T47D (cell line): ENCODE data around the gene CHCHD3.
"Not testable (repeated sequence)": the region's sequence is repeated elsewhere in the genome, so short reads cannot be mapped to it uniquely, and the experiment has no call there.

Source experiments
- DNase-seq, 2 experiments: peaks; one replicate each; pipeline versions ENCODE4 v3.0.0 to v3.0.0-alpha.2; 2011 to 2012; ENCODE audit warnings: low read depth in 1 of 2, low spot score in 1 of 2
- JUND ChIP-seq: IDR thresholded peaks from 2 replicates; pipeline ENCODE4 v1.6.1; 2012; ENCODE audit warnings: low read depth
- in situ Hi-C: cut with HindIII; loops from 2 replicates; pipeline ENCODE4 v1.10.0; 2016; ENCODE audit warnings: low sequenced_read_pairs, low pct_unique_long_range_greater_than_20kb

The CHCHD3 gene

DNA sequence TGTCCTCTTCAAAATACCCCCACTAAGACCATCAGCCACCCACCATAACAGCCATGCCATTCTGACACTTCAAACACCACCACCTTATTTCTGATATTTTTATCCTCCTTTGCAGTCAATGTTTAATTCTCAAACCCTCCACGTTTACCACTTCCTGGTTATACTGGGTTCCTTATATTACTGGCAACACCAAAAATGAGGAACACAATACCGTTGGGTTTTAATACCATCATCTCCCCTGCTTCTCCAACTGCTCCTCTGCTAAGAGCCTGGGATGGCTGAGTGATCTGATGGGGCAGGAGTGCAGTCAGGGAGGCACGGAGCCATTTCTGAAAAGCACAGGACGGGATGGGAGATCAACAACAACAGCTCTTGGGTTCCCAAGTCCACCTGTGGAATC, 140.5 kb downstream of the CHCHD3 start:
- DNase-seq: no peak
- in situ Hi-C loops: no loop called here

GRCh38 chr7:132940084-132940483, 141.8 kb downstream of the CHCHD3 start:
- TF ChIP-seq JUND: no peak
- in situ Hi-C loops: no loop called here
- DNase-seq: no peak

More for the DNA sequence above, 140.5 kb downstream of the CHCHD3 start:
- no peak for TF ChIP-seq JUND

DNA sequence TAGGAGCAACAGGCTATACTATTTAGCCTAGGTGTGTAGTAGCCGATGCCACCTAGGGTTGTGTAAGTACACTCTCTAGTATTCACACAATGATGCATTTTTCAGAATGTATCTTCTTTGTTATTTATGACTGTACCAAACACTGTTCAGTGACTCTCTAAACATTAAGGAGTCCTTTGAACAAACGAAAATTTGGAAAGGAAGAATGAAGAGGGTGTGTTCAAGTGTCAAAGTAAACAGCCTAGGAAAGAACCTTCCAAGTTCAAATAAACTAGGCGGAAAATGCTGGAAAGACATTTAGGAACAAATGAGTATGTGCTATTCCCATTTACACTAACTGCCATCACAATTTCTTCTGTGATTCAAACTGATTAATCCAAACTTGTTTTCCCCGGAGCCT, 142.4 kb downstream of the CHCHD3 start:
- TF ChIP-seq JUND: no peak
- in situ Hi-C loops: no loop called here
- DNase-seq: no peak

- TF ChIP-seq JUND: no peak
- in situ Hi-C loops: no loop called here
- DNase-seq: no peak
Observed at GRCh38 chr7:132937286-132937685, 144.6 kb downstream of the CHCHD3 start.

- DNase-seq: no peak
- no peak for TF ChIP-seq JUND
- in situ Hi-C loops: no loop called here
Observed at GRCh38 chr7:132935608-132936007, 146.3 kb downstream of the CHCHD3 start.

GRCh38 chr7:132934017-132934416, 147.9 kb downstream of the CHCHD3 start:
- TF ChIP-seq JUND: no peak
- DNase-seq: no peak
- in situ Hi-C loops: no loop called here

DNA sequence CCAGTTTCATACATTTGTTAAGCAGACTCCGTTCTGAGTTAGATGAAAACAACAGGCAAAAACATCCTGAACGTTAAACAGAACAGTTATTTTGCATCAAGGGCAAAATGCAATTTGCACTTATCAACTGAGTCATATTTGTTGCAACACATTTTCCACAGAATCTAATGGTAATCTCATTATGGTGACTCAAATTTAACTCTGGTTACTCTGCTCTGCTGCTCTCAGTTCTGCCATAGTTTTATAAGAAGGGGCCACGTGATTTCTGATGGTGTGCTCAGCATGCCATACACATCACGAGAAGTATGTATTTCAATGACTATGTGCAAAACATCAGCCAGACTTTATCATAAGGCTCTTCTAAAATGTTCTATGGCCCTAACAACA, 148.8 kb downstream of the CHCHD3 start:
- in situ Hi-C loops: no loop called here
- no peak for DNase-seq

GRCh38 chr7:132932296-132933071, 149.4 kb downstream of the CHCHD3 start:
- in situ Hi-C loops: no loop called here
- no peak for TF ChIP-seq JUND
- no peak for DNase-seq

More for the DNA sequence above, 148.8 kb downstream of the CHCHD3 start:
- no peak for TF ChIP-seq JUND

- peak; percentile 2 to 60 for DNase-seq
- in situ Hi-C loops: no loop called here
- TF ChIP-seq JUND: no peak
Observed at GRCh38 chr7:132930881-132931280, 151.0 kb downstream of the CHCHD3 start.

DNA sequence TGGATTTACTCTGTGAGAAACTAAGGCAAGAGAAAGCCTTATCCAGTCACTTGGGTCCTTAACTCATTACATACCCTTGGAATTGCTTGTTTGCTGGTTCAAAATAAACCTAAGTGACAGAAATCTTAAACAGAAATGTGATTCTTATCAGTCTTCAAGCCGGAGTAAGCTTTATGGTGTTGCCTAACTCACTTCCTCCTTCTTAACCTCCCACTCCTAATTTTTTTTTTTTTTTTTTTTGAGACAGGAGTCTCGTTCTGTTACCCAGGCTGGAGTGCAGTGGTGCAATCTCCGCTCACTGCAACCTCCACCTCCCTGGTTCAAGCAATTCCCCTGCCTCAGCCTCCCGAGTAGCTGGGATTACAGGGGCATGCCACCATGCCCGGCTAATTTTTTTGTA, 151.9 kb downstream of the CHCHD3 start:
- in situ Hi-C loops, DNase-seq: not testable (repeated sequence)

- in situ Hi-C loops: no loop called here
- no peak for DNase-seq
- TF ChIP-seq JUND: no peak
Observed at GRCh38 chr7:132919771-132920170, 162.1 kb downstream of the CHCHD3 start.

DNA sequence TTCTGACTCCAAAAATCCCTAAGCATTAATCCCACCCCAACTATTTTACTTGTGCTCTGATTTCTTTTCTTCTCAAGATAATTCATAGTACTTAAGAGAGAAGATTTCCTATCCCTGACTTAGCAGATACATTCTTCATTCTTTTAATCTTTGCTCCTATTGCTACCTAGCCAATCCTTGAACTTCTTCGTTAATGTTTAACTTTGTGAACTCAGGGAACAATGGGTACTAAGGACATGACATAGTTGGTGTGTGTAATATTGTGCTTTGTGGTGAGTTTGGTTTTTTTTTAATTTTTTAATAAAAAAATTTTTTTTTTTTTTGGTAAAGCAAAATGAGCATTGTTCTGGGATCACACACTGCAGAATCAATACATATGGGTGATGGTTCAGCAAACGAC, 166.2 kb downstream of the CHCHD3 start:
- no peak for DNase-seq
- in situ Hi-C loops: no loop called here
- no peak for TF ChIP-seq JUND

GRCh38 chr7:132910657-132911056, 171.2 kb downstream of the CHCHD3 start:
- TF ChIP-seq JUND: no peak
- no peak for DNase-seq
- in situ Hi-C loops: no loop called here

- in situ Hi-C loops: no loop called here
- DNase-seq: no peak
- no peak for TF ChIP-seq JUND
Observed at GRCh38 chr7:132907380-132907940, 174.4 kb downstream of the CHCHD3 start.
